ENCODE data around the gene FGB. TPM values are rescaled to one million over a fixed set of nuclear protein-coding genes. Genes with fewer than 3 reads are reported as not detected.

FGB gene
- total RNA-seq, 1 experiment from 2014 or later, result not detected

DNA sequence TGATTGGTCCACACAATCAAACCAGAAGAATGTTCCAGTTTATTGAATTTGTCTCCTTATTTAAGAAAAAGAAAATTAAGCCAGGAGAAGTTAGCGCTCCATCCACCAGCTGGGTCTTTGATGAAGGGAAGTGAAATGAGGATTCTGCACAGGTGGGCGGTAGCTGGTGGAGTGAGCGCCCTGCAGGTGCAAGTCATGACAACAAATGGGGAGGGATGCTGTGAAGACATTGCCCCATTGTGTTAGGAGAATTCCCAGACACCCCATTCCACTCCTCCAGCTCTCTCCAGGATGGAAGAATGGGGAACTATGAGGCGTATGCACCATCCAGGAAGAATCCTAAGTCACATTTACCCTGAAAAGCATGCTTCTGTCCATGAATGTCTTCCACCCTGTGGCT, 35.5 kb upstream of the FGB start:
- BruUV-seq (replicated peaks), result no TSS peak
- CTCF ChIA-PET, result no interaction called here
- no peak for TF ChIP-seq EZH2 (IDR thresholded peaks at IDR 0.05; ENCODE audit: borderline replicate concordance, low read depth, low read length, poor library complexity, severe bottlenecking)
- TF ChIP-seq, protein P1, sequence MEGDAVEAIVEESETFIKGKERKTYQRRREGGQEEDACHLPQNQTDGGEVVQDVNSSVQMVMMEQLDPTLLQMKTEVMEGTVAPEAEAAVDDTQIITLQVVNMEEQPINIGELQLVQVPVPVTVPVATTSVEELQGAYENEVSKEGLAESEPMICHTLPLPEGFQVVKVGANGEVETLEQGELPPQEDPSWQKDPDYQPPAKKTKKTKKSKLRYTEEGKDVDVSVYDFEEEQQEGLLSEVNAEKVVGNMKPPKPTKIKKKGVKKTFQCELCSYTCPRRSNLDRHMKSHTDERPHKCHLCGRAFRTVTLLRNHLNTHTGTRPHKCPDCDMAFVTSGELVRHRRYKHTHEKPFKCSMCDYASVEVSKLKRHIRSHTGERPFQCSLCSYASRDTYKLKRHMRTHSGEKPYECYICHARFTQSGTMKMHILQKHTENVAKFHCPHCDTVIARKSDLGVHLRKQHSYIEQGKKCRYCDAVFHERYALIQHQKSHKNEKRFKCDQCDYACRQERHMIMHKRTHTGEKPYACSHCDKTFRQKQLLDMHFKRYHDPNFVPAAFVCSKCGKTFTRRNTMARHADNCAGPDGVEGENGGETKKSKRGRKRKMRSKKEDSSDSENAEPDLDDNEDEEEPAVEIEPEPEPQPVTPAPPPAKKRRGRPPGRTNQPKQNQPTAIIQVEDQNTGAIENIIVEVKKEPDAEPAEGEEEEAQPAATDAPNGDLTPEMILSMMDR (conservative IDR thresholded peaks at IDR 0.05; ENCODE audit: low read depth, low read length), result no peak
- Histone ChIP-seq H3K36me3 (ENCODE audit: insufficient read depth, low read length, poor library complexity, severe bottlenecking) (no peaks in the 10 kb centered on the region), H3K27me3 (replicated peaks; ENCODE audit: insufficient read depth, low read depth, low read length, poor library complexity) (no peaks in the 10 kb centered on the region), H3K4me1 (ENCODE audit: insufficient read depth, low read length, poor library complexity, severe bottlenecking) (no peaks in the 10 kb centered on the region), H3K27ac (ENCODE audit: low read depth, low read length, poor library complexity, severe bottlenecking) (no peak overlapping the region), H3K4me3 (ENCODE audit: low read depth, low read length, poor library complexity, severe bottlenecking) (no peak overlapping the region), H3K9me3 (ENCODE audit: low read depth, low read length, poor library complexity, severe bottlenecking) (no peaks in the 10 kb centered on the region)
- no peak for DNase-seq (ENCODE audit: low spot score)
- intact Hi-C loops (cut with micrococcal nuclease; ENCODE audit: unreplicated experiment), result no loop called here
- POLR2A ChIA-PET (ENCODE audit: low non-redundant PET), result no interaction called here

DNA sequence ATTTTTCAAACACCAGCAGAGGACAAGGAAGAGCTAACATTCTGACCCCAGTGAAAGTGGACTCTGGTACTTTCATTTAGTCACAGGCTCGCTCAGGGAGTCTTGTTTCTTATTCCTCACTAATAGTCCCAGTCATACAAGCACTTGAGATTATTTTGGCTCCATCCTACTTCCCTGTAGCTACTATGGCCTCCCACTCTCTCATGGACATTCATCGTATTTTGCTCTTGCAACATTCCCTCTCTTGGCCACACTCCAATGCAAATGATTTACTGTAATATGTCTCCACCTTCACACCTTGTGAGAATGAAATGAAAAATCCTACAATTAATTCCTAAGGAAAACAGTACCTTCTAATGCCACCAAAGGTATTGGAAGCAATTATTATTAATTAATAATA, 33.9 kb upstream of the FGB start:
- intact Hi-C loops (cut with micrococcal nuclease; ENCODE audit: unreplicated experiment), result no loop called here
- CTCF ChIA-PET, result no interaction called here
- BruUV-seq (replicated peaks), result no TSS peak

GRCh38 chr4:154529728-154530519, 32.9 kb upstream of the FGB start:
- intact Hi-C loops (cut with micrococcal nuclease; ENCODE audit: unreplicated experiment), result no loop called here
- Histone ChIP-seq H3K36me3 (ENCODE audit: insufficient read depth, low read length, poor library complexity, severe bottlenecking) (no peaks in the 10 kb centered on the region), H3K27ac (ENCODE audit: low read depth, low read length, poor library complexity, severe bottlenecking) (no peak overlapping the region), H3K4me3 (ENCODE audit: low read depth, low read length, poor library complexity, severe bottlenecking) (no peak overlapping the region), H3K9me3 (ENCODE audit: low read depth, low read length, poor library complexity, severe bottlenecking) (no peaks in the 10 kb centered on the region), H3K27me3 (replicated peaks; ENCODE audit: insufficient read depth, low read depth, low read length, poor library complexity) (no peaks in the 10 kb centered on the region), H3K4me1 (ENCODE audit: insufficient read depth, low read length, poor library complexity, severe bottlenecking) (no peaks in the 10 kb centered on the region)
- ChIA-PET CTCF (no interaction called here), POLR2A (ENCODE audit: low non-redundant PET) (no interaction called here)
- TF ChIP-seq EZH2 (IDR thresholded peaks at IDR 0.05; ENCODE audit: borderline replicate concordance, low read depth, low read length, poor library complexity, severe bottlenecking), result no peak
- TF ChIP-seq, protein P1 (conservative IDR thresholded peaks at IDR 0.05; ENCODE audit: low read depth, low read length), result no peak
- BruUV-seq (replicated peaks), result no TSS peak
- no peak for DNase-seq (ENCODE audit: low spot score)

More for the DNA sequence above, 33.9 kb upstream of the FGB start:
- no peak for TF ChIP-seq EZH2 (IDR thresholded peaks at IDR 0.05; ENCODE audit: borderline replicate concordance, low read depth, low read length, poor library complexity, severe bottlenecking)
- TF ChIP-seq, protein P1 (conservative IDR thresholded peaks at IDR 0.05; ENCODE audit: low read depth, low read length), result no peak
- H3K27me3 ChIP-seq (replicated peaks; ENCODE audit: insufficient read depth, low read depth, low read length, poor library complexity), result no peaks in the 10 kb centered on the region
- peak; percentile 7 for DNase-seq (ENCODE audit: low spot score)
- POLR2A ChIA-PET (ENCODE audit: low non-redundant PET), result no interaction called here
- H3K9me3 ChIP-seq (ENCODE audit: low read depth, low read length, poor library complexity, severe bottlenecking), result no peaks in the 10 kb centered on the region
- no peaks in the 10 kb centered on the region for H3K4me1 ChIP-seq (ENCODE audit: insufficient read depth, low read length, poor library complexity, severe bottlenecking)
- no peak overlapping the region for H3K4me3 ChIP-seq (ENCODE audit: low read depth, low read length, poor library complexity, severe bottlenecking)
- H3K27ac ChIP-seq (ENCODE audit: low read depth, low read length, poor library complexity, severe bottlenecking), result no peak overlapping the region
- H3K36me3 ChIP-seq (ENCODE audit: insufficient read depth, low read length, poor library complexity, severe bottlenecking), result no peaks in the 10 kb centered on the region
